ENCODE data around the gene TENM4.

GRCh38 chr11:79100093-79100910, 340.5 kb downstream of the TENM4 start:
- TF ChIP-seq, protein P1, sequence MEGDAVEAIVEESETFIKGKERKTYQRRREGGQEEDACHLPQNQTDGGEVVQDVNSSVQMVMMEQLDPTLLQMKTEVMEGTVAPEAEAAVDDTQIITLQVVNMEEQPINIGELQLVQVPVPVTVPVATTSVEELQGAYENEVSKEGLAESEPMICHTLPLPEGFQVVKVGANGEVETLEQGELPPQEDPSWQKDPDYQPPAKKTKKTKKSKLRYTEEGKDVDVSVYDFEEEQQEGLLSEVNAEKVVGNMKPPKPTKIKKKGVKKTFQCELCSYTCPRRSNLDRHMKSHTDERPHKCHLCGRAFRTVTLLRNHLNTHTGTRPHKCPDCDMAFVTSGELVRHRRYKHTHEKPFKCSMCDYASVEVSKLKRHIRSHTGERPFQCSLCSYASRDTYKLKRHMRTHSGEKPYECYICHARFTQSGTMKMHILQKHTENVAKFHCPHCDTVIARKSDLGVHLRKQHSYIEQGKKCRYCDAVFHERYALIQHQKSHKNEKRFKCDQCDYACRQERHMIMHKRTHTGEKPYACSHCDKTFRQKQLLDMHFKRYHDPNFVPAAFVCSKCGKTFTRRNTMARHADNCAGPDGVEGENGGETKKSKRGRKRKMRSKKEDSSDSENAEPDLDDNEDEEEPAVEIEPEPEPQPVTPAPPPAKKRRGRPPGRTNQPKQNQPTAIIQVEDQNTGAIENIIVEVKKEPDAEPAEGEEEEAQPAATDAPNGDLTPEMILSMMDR (IDR thresholded peaks at IDR 0.05), result peak; percentile 49 to 73 (median 64)
- no peak for TF ChIP-seq POLR2A (IDR thresholded peaks at IDR 0.05)

Data from heart left ventricle (tissue), 13 donors.